Limb (tissue), 2 donors: ENCODE results near the gene S100A2.
"Not testable (repeated sequence)": the region's sequence is repeated elsewhere in the genome, so short reads cannot be mapped to it uniquely, and the experiment has no call there.

Experiments
- DNase-seq, 2 donors: peaks; one replicate each; pipeline ENCODE4 v3.0.0-alpha.2; 2016; ENCODE audit errors: extremely low spot score in 2 of 2

The S100A2 gene

GRCh38 chr1:153566414-153567371 lies 1.0 kb upstream of the S100A2 start:
- peak; percentile 82 to 85 for DNase-seq

- DNase-seq, result no peak
Measured at GRCh38 chr1:153563991-153564390, 1.7 kb downstream of the S100A2 start.

- no peak for DNase-seq
Measured at GRCh38 chr1:153563483-153563901, 2.2 kb downstream of the S100A2 start.

- DNase-seq, result not testable (repeated sequence)
Measured at GRCh38 chr1:153562021-153562420, 3.6 kb downstream of the S100A2 start.

GRCh38 chr1:153561466-153561985 lies 4.1 kb downstream of the S100A2 start:
- DNase-seq, result no peak

- DNase-seq, result no peak
Measured at GRCh38 chr1:153560771-153561465, 4.7 kb downstream of the S100A2 start.

GRCh38 chr1:153560241-153560640 lies 5.4 kb downstream of the S100A2 start:
- DNase-seq, result no peak

- no peak for DNase-seq
Measured at GRCh38 chr1:153557877-153558276, 7.8 kb downstream of the S100A2 start.

GRCh38 chr1:153556348-153556747 lies 9.3 kb downstream of the S100A2 start:
- no peak for DNase-seq

GRCh38 chr1:153553830-153554541 lies 11.7 kb downstream of the S100A2 start:
- DNase-seq, result no peak

GRCh38 chr1:153553096-153553495 lies 12.5 kb downstream of the S100A2 start:
- DNase-seq, result no peak

GRCh38 chr1:153552335-153552734 lies 13.3 kb downstream of the S100A2 start:
- no peak for DNase-seq

- no peak for DNase-seq
Measured at GRCh38 chr1:153550827-153551500, 14.7 kb downstream of the S100A2 start.

GRCh38 chr1:153550398-153550758 lies 15.3 kb downstream of the S100A2 start:
- DNase-seq, result no peak

- DNase-seq, result no peak
Measured at GRCh38 chr1:153549741-153550397, 15.8 kb downstream of the S100A2 start.

- no peak for DNase-seq
Measured at GRCh38 chr1:153548722-153549688, 16.6 kb downstream of the S100A2 start, which contains the start of gene S100A3. TSS of gene S100A3 (minus strand) at chr1:153549258. CDS start at chr1:153548485, 773 bp downstream.

GRCh38 chr1:153547560-153548551 lies 17.8 kb downstream of the S100A2 start:
- DNase-seq, result no peak
